Measurements from ENCODE around the gene PTPRN2.

GRCh38 chr7:158192184-158192835, 395.3 kb downstream of the PTPRN2 start:
- TF ChIP-seq POLR2A (IDR thresholded peaks at IDR 0.05; ENCODE audit: low read depth, low read length) (no peak), FOS (IDR thresholded peaks at IDR 0.05; ENCODE audit: borderline replicate concordance, insufficient read depth, low read length) (no peak), CTCF (IDR thresholded peaks at IDR 0.05; ENCODE audit: extremely low read depth in 1 of 2, insufficient read depth in 1 of 2, low read depth in 1 of 2, low read length in 2 of 2) (no peak), POLR2AphosphoS5 (IDR thresholded peaks at IDR 0.05; ENCODE audit: insufficient read depth, low read depth, low read length) (no peak), EZH2 (IDR thresholded peaks at IDR 0.05; ENCODE audit: borderline replicate concordance, low read depth, low read length, severe bottlenecking) (no peak)

All from endothelial cell of umbilical vein (primary cell).